ENCODE measurements around the gene AKR7A2.

Gene AKR7A2

DNA sequence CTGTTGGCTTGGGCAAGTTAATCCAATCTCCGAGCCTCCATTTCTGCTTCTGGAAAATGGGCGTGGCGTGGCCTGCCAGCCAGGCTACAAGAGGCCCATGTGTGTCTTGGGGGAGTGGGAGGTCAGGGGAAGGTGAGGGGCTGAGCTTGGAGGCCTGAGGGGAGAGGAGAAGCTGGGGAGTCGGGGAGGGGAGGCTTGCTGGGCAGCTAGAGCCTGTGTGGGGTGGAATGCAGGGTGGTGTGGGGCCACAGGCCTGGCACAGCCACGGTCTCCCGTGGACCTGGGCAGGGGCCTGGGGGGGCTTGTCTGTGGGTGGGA lies 14.8 kb upstream of the AKR7A2 start:
- no peaks in the 10 kb centered on the region for H3K4me1 ChIP-seq (ENCODE audit: control insufficient read depth, insufficient read depth, low read length, poor library complexity, severe bottlenecking)
- H3K9me3 ChIP-seq (ENCODE audit: control insufficient read depth, low read length): no peaks in the 10 kb centered on the region
- DNase-seq: no peak
- H3K4me3 ChIP-seq (ENCODE audit: insufficient read depth, low read depth, low read length, poor library complexity, severe bottlenecking): no peak overlapping the region
- H3K36me3 ChIP-seq (ENCODE audit: control insufficient read depth, insufficient read depth, low read length): peaks cover 10% of the 10 kb centered on the region
- no peak overlapping the region for H3K27ac ChIP-seq (ENCODE audit: insufficient read depth, low read length, poor library complexity, severe bottlenecking)
- H3K27me3 ChIP-seq (replicated peaks; ENCODE audit: control insufficient read depth, insufficient read depth, low read length, poor library complexity, severe bottlenecking): no peaks in the 10 kb centered on the region

GRCh38 chr1:19325958-19326747 lies 14.2 kb upstream of the AKR7A2 start:
- Histone ChIP-seq H3K27ac (ENCODE audit: insufficient read depth, low read length, poor library complexity, severe bottlenecking) (no peak overlapping the region), H3K27me3 (replicated peaks; ENCODE audit: control insufficient read depth, insufficient read depth, low read length, poor library complexity, severe bottlenecking) (no peaks in the 10 kb centered on the region), H3K36me3 (ENCODE audit: control insufficient read depth, insufficient read depth, low read length) (peaks cover 10% of the 10 kb centered on the region), H3K4me1 (ENCODE audit: control insufficient read depth, insufficient read depth, low read length, poor library complexity, severe bottlenecking) (no peaks in the 10 kb centered on the region), H3K9me3 (ENCODE audit: control insufficient read depth, low read length) (no peaks in the 10 kb centered on the region), H3K4me3 (ENCODE audit: insufficient read depth, low read depth, low read length, poor library complexity, severe bottlenecking) (no peak overlapping the region)
- DNase-seq: no peak

DNA sequence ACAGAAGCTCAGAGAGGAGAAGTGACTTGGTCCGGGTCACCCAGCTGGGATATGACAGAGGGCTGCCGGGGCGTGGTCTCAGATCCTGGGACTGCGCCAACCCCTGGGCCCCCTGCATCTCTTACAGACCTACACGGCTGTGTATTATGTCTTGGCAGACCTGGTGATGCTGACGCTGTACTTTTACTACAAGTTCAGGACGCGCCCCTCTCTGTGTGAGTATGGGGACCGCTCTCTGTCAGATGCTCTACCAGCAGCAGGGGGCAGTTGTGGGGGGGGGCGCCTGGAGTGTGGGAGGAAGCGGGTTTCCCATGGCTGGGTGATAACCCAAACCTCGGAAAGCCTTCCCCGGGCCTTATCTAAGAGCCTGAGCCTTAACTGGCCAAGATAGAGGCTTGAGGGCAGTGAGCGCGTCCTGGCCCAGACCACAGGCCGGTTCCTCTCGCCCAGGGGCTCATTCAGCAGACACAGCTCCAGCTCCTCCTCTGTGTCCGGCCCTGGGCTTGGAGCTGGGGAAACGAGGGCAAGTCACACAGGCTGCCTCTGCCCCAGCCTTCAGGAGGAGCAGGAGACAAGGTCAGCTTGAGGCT lies 13.5 kb upstream of the AKR7A2 start:
- Histone ChIP-seq H3K4me1 (ENCODE audit: control insufficient read depth, insufficient read depth, low read length, poor library complexity, severe bottlenecking) (no peaks in the 10 kb centered on the region), H3K27me3 (replicated peaks; ENCODE audit: control insufficient read depth, insufficient read depth, low read length, poor library complexity, severe bottlenecking) (no peaks in the 10 kb centered on the region), H3K4me3 (ENCODE audit: insufficient read depth, low read depth, low read length, poor library complexity, severe bottlenecking) (no peak overlapping the region), H3K27ac (ENCODE audit: insufficient read depth, low read length, poor library complexity, severe bottlenecking) (no peak overlapping the region), H3K9me3 (ENCODE audit: control insufficient read depth, low read length) (no peaks in the 10 kb centered on the region), H3K36me3 (ENCODE audit: control insufficient read depth, insufficient read depth, low read length) (peaks cover 10% of the 10 kb centered on the region)
- DNase-seq: no peak

- Histone ChIP-seq H3K4me1 (ENCODE audit: control insufficient read depth, insufficient read depth, low read length, poor library complexity, severe bottlenecking) (no peaks in the 10 kb centered on the region), H3K27me3 (replicated peaks; ENCODE audit: control insufficient read depth, insufficient read depth, low read length, poor library complexity, severe bottlenecking) (no peaks in the 10 kb centered on the region), H3K36me3 (ENCODE audit: control insufficient read depth, insufficient read depth, low read length) (peaks cover 10% of the 10 kb centered on the region), H3K27ac (ENCODE audit: insufficient read depth, low read length, poor library complexity, severe bottlenecking) (no peak overlapping the region), H3K4me3 (ENCODE audit: insufficient read depth, low read depth, low read length, poor library complexity, severe bottlenecking) (no peak overlapping the region), H3K9me3 (ENCODE audit: control insufficient read depth, low read length) (no peaks in the 10 kb centered on the region)
- no peak for DNase-seq
Measured at GRCh38 chr1:19324665-19324990, 12.7 kb upstream of the AKR7A2 start.

DNA sequence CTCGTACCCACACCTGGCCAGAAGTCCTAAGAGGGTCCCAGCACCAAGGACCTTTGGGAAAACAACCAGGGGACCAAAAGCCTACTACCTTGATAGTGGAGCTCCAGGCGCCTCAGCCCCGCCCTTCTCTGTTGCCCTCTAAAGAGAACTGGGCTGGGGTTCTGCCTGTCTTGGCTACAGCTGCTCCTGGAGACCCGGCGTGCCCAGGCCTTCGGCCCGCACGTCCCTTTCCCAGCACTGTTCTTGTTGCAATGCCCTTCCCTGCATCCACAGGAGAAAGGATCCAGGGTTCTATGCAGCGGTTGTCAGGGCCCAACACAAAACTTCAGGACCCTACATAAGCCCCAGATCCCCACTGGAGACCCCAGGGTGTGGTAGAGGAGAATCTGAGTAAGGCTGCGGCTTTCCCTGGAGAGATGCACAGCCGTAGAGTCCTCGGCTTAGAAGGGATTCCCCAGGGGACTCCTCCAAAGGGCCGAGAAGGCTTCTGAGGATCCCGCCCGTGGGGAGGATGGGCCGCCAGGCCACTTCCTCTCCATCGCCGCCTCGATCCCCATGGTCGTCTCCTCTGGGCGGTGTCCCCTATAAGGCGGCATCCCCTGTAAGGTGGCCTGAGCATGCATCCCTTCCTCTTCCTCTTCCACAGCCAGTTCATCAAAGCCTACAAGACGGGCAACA lies 12.2 kb upstream of the AKR7A2 start:
- DNase-seq: no peak
- H3K36me3 ChIP-seq (ENCODE audit: control insufficient read depth, insufficient read depth, low read length): peaks cover 10% of the 10 kb centered on the region
- H3K4me1 ChIP-seq (ENCODE audit: control insufficient read depth, insufficient read depth, low read length, poor library complexity, severe bottlenecking): no peaks in the 10 kb centered on the region
- H3K27me3 ChIP-seq (replicated peaks; ENCODE audit: control insufficient read depth, insufficient read depth, low read length, poor library complexity, severe bottlenecking): no peaks in the 10 kb centered on the region
- no peaks in the 10 kb centered on the region for H3K9me3 ChIP-seq (ENCODE audit: control insufficient read depth, low read length)
- H3K4me3 ChIP-seq (ENCODE audit: insufficient read depth, low read depth, low read length, poor library complexity, severe bottlenecking): no peak overlapping the region
- H3K27ac ChIP-seq (ENCODE audit: insufficient read depth, low read length, poor library complexity, severe bottlenecking): no peak overlapping the region

- no peak overlapping the region for H3K4me3 ChIP-seq (ENCODE audit: insufficient read depth, low read depth, low read length, poor library complexity, severe bottlenecking)
- no peak for DNase-seq
- H3K9me3 ChIP-seq (ENCODE audit: control insufficient read depth, low read length): no peaks in the 10 kb centered on the region
- H3K36me3 ChIP-seq (ENCODE audit: control insufficient read depth, insufficient read depth, low read length): peaks cover 6% of the 10 kb centered on the region
- H3K27me3 ChIP-seq (replicated peaks; ENCODE audit: control insufficient read depth, insufficient read depth, low read length, poor library complexity, severe bottlenecking): no peaks in the 10 kb centered on the region
- no peak overlapping the region for H3K27ac ChIP-seq (ENCODE audit: insufficient read depth, low read length, poor library complexity, severe bottlenecking)
- H3K4me1 ChIP-seq (ENCODE audit: control insufficient read depth, insufficient read depth, low read length, poor library complexity, severe bottlenecking): no peaks in the 10 kb centered on the region
Measured at GRCh38 chr1:19322481-19322880, 10.5 kb upstream of the AKR7A2 start.

DNA sequence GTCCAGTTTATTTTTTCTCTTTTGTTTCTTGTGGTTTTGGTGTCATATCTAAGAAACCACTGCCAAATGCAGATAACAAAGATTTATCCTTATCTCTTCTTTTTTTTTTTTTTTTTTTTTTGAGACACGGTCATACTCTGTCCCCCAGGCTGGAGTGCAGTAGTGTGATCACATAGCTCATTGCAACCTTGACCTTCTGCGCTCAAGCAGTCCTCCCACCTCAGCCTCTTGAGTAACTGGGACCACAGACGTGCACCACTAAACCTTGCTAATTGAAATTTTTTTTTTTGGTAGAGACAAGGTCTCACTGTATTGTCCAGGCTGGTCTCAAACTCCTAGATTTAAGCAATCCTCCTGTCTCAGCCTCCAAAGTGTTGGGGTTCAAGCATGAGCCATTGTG lies 9.1 kb upstream of the AKR7A2 start:
- Histone ChIP-seq H3K36me3 (ENCODE audit: control insufficient read depth, insufficient read depth, low read length) (peaks cover 6% of the 10 kb centered on the region), H3K4me1 (ENCODE audit: control insufficient read depth, insufficient read depth, low read length, poor library complexity, severe bottlenecking) (no peaks in the 10 kb centered on the region), H3K4me3 (ENCODE audit: insufficient read depth, low read depth, low read length, poor library complexity, severe bottlenecking) (no peak overlapping the region), H3K27ac (ENCODE audit: insufficient read depth, low read length, poor library complexity, severe bottlenecking) (no peak overlapping the region), H3K27me3 (replicated peaks; ENCODE audit: control insufficient read depth, insufficient read depth, low read length, poor library complexity, severe bottlenecking) (no peaks in the 10 kb centered on the region), H3K9me3 (ENCODE audit: control insufficient read depth, low read length) (no peaks in the 10 kb centered on the region)
- no peak for DNase-seq

GRCh38 chr1:19319196-19319595 lies 7.3 kb upstream of the AKR7A2 start:
- DNase-seq: no peak
- H3K36me3 ChIP-seq (ENCODE audit: control insufficient read depth, insufficient read depth, low read length): peaks cover 3% of the 10 kb centered on the region
- no peaks in the 10 kb centered on the region for H3K4me1 ChIP-seq (ENCODE audit: control insufficient read depth, insufficient read depth, low read length, poor library complexity, severe bottlenecking)
- H3K4me3 ChIP-seq (ENCODE audit: insufficient read depth, low read depth, low read length, poor library complexity, severe bottlenecking): no peak overlapping the region
- no peaks in the 10 kb centered on the region for H3K27me3 ChIP-seq (replicated peaks; ENCODE audit: control insufficient read depth, insufficient read depth, low read length, poor library complexity, severe bottlenecking)
- H3K27ac ChIP-seq (ENCODE audit: insufficient read depth, low read length, poor library complexity, severe bottlenecking): no peak overlapping the region
- no peaks in the 10 kb centered on the region for H3K9me3 ChIP-seq (ENCODE audit: control insufficient read depth, low read length)

DNA sequence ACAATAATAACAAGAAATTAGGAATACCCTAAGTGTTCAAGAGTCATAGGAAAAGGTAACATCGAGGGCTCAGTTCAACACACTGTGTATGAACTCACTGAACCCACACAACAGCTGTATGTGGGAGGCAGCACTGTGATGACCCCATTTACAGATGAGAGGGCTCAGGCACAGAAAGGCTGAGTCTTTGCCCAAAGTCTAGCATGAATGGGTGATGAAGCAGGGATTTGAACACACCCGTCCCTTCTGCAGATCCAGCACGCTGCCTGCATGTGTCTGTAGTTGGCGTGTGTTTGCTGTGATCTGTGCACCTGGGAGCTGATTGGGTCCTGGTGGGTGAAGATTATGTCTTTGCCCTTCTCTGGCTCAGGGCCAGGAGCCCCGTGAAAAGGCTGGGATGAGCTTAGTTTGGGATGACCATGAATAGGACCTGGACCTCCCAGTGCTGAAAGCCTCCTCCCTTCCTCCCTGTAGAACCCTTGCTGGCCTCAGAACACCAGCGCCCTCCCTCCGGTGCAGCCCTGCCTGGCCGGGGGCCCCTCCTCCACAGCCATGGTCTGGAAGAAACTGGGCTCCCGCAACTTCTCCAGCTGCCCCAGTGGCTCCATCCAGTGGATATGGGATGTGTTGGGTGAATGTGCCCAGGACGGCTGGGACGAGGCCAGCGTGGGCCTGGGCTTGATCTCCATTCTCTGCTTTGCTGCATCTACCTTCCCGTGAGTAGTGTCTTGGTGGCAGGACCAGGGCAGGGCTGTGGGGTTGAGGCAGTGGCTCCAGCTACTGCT lies 5.4 kb upstream of the AKR7A2 start:
- no peak overlapping the region for H3K27ac ChIP-seq (ENCODE audit: insufficient read depth, low read length, poor library complexity, severe bottlenecking)
- peaks cover 9% of the 10 kb centered on the region for H3K4me1 ChIP-seq (ENCODE audit: control insufficient read depth, insufficient read depth, low read length, poor library complexity, severe bottlenecking)
- no peak overlapping the region for H3K4me3 ChIP-seq (ENCODE audit: insufficient read depth, low read depth, low read length, poor library complexity, severe bottlenecking)
- DNase-seq: no peak
- no peaks in the 10 kb centered on the region for H3K9me3 ChIP-seq (ENCODE audit: control insufficient read depth, low read length)
- H3K27me3 ChIP-seq (replicated peaks; ENCODE audit: control insufficient read depth, insufficient read depth, low read length, poor library complexity, severe bottlenecking): no peaks in the 10 kb centered on the region
- H3K36me3 ChIP-seq (ENCODE audit: control insufficient read depth, insufficient read depth, low read length): peaks cover 3% of the 10 kb centered on the region
